ENCODE data around the gene AKAP8L.
"Not testable (repeated sequence)": the region's sequence is repeated elsewhere in the genome, so short reads cannot be mapped to it uniquely, and the experiment has no call there.

The AKAP8L gene

DNA sequence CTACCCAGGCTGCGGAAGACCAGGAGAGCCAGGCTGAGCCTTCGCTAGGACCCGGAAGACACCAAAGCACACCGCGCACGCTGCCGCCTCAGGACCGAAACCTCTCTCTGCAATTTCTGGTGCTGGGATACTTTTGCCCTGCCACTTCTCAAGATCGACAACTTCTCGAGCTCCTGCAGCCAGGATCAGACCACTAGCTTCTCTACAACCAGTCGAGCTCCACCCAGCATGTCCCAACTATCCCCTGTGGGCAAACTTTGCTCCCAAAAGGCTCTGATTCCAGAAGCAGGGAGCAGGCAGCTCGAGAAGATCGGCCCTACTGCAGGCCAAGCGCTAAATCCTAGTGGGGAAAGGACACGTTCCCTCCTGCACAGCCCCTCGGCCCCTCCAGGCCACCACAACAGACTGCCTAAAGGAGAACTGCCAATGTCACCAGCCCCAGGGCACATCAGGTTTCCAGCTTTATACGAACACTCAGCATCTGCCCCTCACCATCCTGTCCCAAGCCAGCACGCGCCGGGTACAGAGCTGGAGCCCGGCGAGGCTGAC, 40.2 kb downstream of the AKAP8L start:
- DNase-seq, result peak; percentile 69

DNA sequence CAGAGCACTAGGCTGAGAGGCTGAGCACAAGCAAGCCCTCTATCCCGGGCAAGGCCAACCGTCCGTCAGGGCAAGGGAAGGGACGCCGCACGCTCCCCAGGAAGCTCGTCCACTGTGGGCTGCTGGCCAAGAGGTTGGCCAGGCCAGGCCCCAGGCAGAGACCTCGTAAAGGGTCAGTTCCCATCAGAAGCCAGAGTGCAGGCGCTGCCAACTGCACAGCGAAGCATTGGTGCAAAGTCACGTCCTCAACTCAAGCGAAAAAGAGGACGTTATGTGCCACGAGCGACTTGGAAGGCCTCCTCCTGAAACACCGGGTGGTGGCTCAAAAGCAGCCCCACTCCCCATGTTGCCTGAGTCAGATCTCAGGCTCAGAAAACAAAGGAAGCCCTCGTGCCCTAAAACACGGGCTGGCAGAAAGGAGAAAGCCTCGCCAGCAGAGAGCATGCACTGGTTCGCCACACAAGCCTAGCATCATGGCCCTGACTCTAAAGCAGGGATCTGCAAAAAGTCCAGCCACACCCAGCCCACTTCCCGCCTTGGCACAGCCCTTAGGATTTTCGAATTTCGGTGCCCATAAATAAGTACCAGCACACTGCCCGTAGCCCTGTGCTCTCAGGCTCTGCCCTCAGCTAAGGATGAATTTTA, 43.9 kb downstream of the AKAP8L start:
- DNase-seq, result no peak

DNA sequence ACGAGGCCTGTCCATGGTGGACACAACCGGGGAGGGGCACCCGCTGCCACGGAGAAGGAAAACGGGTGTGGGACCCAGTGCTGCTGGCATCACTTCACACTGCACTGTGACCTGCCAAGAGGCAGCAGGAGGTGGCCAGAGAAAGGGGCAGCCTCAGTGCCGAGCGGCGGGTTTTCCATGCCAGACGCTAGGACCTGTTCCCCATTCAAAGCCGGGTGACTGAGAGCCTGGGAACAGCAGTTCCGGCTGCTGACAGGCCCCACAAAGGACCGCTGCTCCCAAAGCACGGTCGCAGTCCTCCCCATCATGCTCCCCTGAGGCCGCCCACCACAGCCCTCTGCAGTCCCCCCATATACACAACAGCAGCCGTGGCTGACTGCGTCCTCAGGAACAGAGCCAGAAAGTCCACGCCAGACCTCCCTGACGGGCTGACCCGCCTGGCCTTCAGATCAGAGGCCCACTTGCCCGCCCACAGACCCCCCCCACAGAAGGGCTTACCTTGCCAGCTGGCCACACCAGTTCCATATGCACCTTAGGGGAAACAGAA, 44.6 kb downstream of the AKAP8L start:
- no peak for DNase-seq

DNA sequence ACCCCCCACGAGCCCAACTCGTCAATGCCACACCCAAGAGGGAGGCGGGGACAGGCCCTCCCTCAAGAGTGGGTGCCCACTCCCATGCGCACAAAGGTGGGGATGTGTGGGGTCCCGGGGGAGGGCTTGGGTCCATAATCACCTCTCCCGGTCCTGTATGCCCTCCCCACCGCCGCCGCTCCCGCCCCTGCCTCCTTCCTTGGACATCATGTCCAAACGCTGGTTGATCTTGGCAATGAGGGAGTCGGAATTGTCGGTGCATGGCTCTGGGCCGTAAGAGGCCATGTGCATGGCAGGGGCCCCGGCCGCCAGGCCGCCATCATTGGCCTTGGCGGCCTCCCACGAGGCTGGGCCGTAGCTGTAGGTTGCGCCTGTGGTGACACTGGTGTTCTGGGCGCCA, 45.1 kb downstream of the AKAP8L start:
- DNase-seq, result no peak

DNA sequence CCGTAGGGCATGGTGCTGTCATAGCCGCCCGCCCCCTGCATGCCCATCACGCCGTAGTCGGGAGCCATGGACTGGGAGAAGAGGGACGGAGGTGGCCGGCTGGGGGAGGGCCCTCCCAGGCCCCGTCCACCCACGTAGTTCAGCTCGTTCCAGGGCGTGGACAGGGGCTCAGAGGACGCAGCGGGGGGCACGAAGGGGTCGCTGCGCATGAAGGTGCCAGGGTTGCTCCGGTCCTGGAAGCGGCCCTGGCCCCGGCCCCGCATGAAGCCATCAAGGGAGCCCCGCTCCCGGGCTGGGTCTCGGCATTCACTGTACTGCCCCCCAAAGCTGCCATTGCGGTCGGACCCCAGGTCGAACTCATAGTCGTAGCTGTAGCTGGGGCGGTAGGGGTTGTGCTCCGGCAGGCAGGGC, 45.9 kb downstream of the AKAP8L start:
- DNase-seq, result no peak

DNA sequence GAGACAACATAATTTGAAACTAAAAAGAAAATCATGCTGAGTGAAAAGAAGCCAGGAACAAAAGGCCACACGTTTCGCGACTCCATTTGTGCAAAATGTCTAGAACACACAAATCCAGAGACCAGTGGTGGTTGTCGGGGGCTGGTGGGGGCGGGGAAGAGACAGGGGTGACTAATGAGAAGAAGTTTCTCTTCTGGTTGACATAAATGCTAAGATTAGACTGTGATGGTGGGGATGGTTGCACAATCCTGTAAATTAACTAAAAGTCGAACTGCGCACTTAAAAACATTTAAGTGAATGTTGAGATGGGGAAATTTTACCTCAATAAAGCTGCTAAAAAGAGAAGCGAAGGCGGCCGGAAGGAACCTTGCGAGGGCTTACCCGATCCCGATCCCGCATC, 46.3 kb downstream of the AKAP8L start:
- DNase-seq, result peak; percentile 54

DNA sequence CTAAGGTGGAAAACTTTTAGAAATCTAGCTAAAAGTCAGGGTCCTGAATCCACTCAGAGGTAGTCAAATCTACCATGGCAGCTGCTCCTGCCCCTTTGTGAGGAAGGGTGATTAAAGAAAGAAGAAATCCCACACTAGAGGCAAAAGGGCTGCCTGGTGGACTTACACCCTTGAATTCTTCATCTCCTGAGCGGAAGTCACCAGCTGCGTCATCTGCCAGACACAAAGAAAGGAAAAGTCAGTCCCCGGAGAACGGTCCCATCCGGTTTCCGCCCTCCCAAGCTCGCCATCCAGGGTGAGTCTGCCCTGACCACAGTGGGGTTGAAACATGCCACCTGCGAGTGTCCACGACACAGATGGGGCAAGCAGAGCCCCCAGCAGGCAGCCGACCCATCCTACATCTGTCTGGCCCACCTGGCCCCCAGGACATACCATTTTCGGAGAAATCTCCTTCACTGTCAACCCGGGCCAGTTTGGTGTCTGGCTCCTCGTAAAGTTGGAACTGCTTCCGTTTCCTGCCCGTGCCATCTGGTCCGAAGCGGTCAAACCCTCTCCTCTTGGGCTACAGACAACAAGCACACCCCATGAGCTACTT, 46.9 kb downstream of the AKAP8L start:
- no peak for DNase-seq

DNA sequence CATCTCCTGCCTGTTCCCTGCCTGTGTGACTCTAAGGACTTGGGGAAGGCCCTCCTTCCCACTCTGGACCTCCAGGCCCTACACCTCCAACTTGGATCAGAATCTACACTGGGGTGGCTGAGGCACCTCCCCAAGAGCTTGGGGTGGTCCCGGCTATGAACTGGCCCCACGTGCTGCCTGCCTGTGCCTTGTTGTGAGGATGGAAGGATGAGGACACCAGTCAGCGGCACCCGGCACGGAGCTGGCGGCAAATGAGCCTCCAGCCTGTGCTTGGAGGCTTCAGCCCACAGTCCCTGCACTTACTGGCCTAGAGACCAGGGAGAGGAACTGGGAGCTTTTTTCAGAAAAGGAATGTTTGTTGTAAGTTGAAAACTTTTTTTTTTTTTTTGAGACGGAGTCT, 47.7 kb downstream of the AKAP8L start:
- no peak for DNase-seq

DNA sequence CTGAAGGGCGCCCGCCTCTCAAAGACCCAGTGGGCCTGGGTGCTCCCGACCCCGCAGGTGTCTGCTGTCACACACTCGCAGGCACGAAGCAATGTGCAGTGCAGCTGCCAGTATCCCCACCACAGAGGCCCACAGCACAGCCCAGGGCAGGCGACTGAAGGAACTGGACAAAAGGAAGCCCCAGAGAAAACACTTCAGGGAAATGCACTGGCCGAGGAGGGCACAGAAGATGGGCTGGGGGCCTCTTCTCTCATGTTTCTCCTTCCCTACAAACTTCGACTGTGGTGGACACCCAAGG, 49.2 kb downstream of the AKAP8L start:
- DNase-seq, result no peak

DNA sequence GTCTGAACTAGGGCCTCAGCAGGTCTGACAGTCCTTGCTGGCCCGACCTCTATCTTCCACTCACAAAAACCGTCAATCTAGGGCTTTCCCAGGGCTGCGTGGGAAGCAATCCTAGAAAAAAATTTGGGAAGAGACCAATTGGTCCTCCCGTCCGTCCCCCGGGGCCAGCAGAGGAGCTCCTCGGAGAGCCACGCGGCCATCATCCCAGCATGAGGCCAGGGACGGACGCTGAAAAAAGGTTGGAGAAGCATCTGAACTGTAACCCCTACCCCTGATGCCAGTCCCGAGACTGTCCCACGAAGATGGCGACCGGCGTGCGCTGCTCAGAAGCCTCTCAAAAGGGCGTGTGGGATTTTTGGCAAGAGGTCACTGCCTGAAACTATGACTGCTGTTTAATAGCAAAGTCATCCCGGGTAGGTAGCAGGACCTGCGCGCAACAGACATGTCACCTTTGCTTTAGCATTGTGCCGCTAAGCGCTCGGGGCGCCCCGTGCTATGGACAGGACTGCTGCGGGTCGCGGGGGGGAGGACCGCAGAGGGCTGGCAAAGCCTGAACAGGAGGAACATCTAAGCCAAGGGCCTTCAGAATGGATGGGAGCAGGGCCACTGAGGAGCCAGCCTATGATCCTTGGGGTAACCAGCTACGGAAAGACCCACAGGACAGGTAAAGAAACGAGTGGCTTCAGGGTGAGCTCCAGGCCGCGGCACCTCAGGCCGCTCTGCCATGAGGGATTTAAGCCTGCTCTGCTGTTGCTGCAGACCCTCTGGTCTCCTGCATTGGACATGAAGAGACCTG, 49.8 kb downstream of the AKAP8L start:
- DNase-seq, result no peak

DNA sequence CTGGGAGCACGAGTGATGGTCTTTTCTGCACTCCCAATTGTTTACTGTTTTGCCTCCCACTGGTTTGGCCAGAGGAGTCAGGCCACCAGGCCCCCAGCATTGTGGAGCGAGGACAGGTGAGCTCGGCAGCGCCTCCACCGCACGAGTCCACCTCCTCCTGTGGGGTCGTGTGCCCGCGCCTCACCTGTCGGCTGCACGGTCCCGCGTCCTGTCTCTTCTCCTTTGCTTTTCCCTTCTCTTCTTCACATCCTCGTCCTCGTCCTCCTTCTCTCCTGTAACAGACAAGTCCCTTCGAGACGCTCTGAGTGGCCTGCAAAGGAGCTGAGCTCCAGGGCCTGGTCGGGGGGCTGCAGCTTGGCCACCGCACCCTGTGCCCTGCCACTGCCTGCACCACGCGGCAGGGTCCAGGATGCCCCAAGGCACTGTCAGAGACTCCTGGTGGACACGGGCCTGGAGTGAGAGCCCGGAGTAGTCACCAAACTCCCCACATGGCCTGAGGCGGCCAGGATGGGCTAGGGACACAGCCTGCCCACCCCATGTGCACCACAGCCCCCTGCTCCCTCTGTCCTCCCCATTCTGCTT, 50.6 kb downstream of the AKAP8L start:
- no peak for DNase-seq

DNA sequence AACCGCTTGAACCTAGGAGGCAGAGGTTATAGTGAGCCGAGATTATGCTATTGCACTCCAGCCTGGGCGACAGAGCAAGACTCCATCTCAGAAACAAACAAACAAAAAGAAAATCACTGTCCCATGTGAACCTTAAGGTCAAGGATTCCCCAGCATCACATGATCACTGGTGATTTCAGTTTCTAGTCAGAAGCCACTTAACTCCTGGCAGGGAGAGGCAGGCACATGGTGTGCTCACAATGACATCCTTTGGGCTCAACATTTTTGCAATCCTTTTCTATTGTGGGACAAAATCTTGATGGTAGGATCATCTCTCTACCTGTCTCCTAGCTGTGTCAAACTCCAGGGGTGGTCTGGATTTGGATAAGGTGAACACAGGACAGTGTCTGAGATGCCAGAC, 51.3 kb downstream of the AKAP8L start:
- no peak for DNase-seq

DNA sequence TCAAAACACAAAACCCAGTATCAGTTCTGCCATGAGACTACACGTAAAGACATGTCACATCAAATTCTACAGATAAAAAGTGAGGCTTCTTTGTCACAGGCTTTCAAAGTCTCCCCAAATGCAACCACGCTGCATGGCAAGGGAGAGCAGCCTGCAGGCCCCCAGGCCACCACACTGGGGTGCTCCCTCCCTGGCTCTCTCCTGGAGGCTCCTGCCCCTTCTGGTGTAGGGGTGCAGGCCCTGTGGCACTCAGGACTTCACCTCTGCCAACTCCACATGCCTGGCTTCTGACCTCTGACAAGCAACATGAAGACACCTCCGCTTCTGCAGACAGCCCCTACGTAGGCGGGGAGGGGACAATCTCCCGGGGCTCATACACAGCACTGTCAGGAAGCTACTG, 53.5 kb downstream of the AKAP8L start:
- DNase-seq, result no peak

DNA sequence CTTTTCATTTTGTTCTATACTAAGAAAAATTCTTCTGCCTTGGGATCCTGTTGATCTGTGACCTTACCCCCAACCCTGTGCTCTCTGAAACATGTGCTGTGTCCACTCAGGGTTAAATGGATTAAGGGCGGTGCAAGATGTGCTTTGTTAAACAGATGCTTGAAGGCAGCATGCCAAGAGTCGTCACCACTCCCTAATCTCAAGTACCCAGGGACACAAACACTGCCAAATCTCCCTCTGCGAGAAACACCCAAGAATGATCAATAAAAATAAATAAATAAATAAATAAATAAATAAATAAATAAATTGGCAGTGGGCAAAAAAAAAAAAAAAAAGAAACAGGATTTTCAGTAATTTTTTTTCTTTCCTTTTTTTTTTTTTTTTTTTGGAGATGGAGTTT, 55.0 kb downstream of the AKAP8L start:
- not testable (repeated sequence) for DNase-seq

DNA sequence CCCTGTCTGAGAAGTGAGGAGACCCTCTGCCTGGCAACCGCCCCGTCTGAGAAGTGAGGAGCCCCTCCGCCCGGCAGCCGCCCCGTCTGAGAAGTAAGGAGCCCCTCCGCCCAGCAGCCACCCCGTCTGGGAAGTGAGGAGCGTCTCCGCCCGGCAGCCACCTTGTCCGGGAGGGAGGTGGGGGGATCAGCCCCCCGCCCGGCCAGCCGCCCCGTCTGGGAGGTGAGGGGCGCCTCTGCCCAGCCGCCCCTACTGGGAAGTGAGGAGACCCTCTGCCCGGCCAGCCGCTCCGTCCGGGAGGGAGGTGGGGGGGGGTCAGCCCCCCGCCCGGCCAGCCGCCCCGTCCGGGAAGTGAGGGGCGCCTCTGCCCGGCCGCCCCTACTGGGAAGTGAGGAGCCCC, 55.7 kb downstream of the AKAP8L start:
- not testable (repeated sequence) for DNase-seq

DNA sequence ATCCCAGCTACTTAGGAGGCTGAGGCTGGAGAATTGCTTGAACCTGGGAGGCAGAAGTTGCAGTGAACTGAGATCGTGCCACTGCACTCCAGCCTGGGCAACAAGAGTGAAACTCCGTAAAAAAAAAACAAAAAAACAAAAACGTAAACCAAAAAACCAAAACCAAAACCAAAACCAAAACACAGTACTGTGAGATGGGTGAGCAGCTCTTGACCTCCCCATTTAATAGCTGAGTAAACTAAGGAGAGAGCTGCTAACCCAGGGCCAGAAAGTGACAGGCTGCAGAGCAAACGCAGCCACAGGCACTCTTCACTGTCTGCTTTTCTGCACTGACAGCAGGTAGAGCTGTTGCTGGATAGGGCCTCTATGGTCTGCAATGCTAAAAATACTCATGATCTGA, 58.8 kb downstream of the AKAP8L start:
- not testable (repeated sequence) for DNase-seq

DNA sequence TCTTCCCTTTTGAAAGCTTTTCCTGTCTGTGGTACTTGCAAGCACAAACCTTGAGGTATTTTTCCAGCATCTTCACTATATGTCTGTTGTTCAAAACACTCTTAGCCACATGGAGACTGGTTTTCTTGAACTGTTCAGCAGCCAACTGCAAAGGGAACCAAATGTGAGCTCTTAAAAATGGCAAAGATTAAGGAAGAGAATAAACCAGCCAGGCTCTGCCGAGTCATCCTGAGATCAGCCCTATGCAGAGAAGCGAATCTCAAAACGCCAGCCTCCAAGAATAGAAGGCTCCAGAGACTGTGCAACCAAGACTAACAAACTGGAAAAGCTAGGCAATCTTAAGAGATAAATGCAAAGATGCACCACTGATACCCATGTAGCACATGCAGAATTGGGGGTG, 59.9 kb downstream of the AKAP8L start:
- DNase-seq, result no peak

DNA sequence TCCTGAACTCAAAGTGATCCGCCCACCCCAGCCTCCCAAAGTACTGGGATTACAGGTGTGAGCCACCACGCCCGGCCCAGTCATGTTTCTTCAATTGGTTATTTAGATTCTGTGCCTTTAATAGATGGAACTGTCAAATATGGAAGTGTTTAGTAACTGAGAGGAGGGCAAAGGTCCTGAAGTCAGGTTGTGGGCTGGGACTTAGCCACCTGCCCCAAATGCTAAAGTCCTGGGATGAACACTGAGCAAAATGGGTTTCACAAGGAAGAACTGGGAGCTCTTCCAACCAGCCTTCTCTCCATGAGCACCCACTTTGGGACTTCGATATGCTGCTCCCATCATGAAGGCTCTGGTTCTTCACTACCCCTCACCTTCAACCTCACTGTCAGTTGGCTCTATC, 60.9 kb downstream of the AKAP8L start:
- no peak for DNase-seq

DNA sequence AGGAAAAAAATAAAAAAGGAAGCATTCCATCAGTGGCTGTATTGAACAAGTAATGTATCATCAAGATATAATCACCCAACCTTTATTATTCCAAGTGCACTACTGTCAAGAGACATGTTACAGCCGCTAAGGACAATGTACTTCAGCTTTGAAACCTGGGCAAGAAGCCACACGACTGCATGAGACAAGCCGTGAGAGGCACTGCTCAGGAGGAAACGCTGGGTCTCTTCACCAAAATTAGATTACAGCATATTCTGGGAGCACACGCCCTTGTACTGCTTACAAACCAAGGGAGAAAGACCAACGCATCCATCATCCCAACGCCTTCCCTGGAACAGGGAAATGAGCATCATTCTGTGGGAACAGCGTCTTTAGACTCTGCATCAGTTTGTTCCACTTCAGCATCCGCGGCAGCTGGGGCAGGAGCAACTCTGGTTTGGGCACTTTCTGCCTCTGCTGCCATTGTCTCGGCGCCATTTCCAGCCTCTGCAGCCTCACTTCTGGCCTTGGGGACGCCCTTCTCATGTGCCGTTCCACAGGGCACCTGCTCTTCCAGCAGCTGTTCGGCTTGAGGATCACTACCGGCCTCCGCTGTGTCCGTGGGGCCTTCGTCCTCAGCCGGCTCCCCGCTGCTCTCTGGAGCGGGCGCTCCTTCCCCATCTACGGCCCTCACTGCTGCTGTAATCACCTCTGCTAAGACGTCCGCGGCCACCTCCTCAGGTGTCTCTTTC, 64.1 kb downstream of the AKAP8L start:
- DNase-seq, result no peak

DNA sequence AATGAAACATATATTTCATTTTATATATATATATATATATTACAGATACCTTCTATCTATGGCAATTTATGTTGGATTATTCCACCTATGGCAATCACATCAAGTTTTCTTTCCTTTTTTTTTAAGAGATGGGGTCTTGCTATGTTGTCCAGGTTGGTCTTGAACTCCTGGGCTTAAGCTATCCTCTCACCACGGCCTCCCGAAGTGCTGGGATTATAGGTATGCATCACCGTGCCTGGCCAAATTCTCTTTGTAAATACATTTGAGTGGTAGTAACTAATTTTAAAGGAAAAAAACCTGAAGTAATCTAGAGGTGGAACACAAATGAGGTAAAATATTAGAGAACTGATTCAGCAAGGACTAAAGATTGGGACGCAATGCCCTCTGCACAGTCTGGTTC, 64.9 kb downstream of the AKAP8L start:
- DNase-seq, result no peak

DNA sequence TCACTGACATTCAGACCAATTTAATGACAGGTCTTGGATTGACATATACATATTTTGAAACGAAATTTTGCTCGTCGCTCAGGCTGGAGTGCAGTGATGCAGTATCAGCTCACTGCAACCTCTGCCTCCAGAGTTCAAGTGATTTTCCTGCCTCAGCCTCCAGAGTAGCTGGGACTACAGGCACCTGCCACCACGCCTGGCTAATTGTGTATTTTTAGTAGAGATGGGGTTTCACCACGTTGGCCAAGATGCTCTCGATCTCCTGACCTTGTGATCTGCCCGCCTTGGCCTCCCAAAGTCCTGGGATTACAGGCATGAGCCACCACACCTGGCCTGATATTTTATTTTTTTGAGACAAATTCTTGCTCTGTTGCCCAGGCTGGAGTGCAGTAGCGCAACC, 66.3 kb downstream of the AKAP8L start:
- DNase-seq, result not testable (repeated sequence)

DNA sequence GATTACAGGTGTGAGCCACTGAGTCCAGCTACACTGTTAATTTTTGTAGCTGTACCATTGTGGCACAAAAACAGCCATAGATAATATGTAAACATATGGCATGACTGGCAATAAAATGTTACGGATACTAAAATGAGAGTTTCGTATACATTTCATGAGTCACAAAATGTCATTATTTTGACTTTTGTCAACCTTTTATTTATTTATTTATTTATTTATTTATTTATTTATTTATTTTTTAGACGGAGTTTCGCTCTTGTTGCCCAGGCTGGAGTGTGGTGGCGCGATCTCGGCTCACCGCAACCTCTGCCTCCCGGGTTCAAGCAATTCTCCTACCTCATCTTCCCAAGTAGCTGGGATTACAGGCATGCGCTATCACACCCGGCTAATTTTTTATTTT, 77.5 kb downstream of the AKAP8L start:
- not testable (repeated sequence) for DNase-seq

DNA sequence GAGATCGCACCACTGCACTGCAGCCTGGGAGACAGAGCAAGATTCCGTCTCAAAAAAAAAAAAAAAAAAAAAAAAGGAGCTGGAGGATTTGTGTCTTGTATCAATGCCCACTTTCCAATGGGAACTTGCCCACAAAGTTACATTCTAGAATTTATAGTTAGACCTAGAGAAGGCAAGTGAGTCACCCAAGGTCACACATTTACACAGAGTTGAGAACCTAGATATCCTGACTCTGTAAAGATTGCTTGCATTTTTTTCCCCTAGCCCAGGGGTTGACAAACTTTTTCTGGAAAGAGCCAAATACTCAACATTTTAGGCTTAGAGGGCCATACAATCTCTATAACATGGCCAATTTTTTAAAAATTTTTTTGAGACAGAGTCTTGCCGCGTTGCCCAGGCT, 78.7 kb downstream of the AKAP8L start:
- DNase-seq, result no peak
